Right lobe of liver (tissue), 6 donors: Measurements from ENCODE around the gene PHYH. TPM values are rescaled to one million over a fixed set of nuclear protein-coding genes. Genes with fewer than 3 reads are reported as not detected.

Experiments used
- ATAC-seq, 4 donors: fragments of 200-7000 bp; cut with Tn5 transposase; one replicate each; pipeline ENCODE4 v1.9.1; 2020; ENCODE audit warnings: mild to moderate bottlenecking in 4 of 4, moderate library complexity in 4 of 4
- DNase-seq, 3 donors: peaks; one replicate each; pipeline ENCODE4 v3.0.0-alpha.2; 2020
- H3K27ac ChIP-seq, 3 donors: fragments of 200-600 bp; one replicate each; pipeline ENCODE4 v1.8.0; 2022
- H3K27me3 ChIP-seq, 2 donors: fragments of 200-600 bp; one replicate each; pipeline ENCODE4 v1.8.0; 2022
- H3K36me3 ChIP-seq, 4 donors: fragments of 200-600 bp; sonication (generic) in 1 of 4; one replicate each; pipeline versions ENCODE4 v1.5.1 to v1.8.0; 2017 to 2022; ENCODE audit warnings: control low read depth in 1 of 4
- H3K4me1 ChIP-seq, 4 donors: fragments of 200-600 bp; sonication (generic) in 1 of 4; one replicate each; pipeline versions ENCODE4 v1.5.1 to v1.8.0; 2017 to 2022; ENCODE audit warnings: control low read depth in 1 of 4
- H3K4me3 ChIP-seq, 3 donors: fragments of 200-600 bp; one replicate each; pipeline ENCODE4 v1.8.0; 2022
- H3K9me3 ChIP-seq, 4 donors: fragments of 200-600 bp; sonication (generic) in 1 of 4; one replicate each; pipeline versions ENCODE4 v1.5.1 to v1.8.0; 2017 to 2022; ENCODE audit warnings: control low read depth in 1 of 4
- POLR2A ChIP-seq: fragments of 450-650 bp; IDR thresholded peaks from one replicate; pipeline ENCODE4 v1.6.1; 2017; ENCODE audit warnings: antibody characterized with exemption, mild to moderate bottlenecking
- WGBS: methylation state at CpG from one replicate; pipeline ENCODE4 v1.1.6; 2018; ENCODE audit warnings: low coverage, low lambda C conversion rate; ENCODE audit not compliant: insufficient coverage; ENCODE audit errors: missing lambda C conversion rate; 5-methylcytosine and 5-hydroxymethylcytosine counted together
- intact Hi-C, 2 donors: fragments of 100-400 bp; cut with DNase I; formaldehyde crosslinking; loops; one replicate each; pipeline versions ENCODE4 v1.11.2 to v1.14.1; 2022
- total RNA-seq, 6 experiments: library from RNA; depleted of rRNA in 2 of 6; stranded (reverse); fragments of >200 nt in 2 of 6; fragmentation: NEBNext Ultra II Directional in 3 of 6; extraction: Animal tissue kit (Norgen Biotek cat#: 25700) in 3 of 6; gene quantifications; one replicate each; pipeline versions ENCODE4 v1.1.0 to v1.2.4, GENCODE V29; 2016 to 2023
- TF ChIP-seq, protein P1 (sequence below), 4 donors: fragments of 200-600 bp in 3 of 4; fragments of 450-650 bp in 1 of 4; IDR thresholded peaks; one replicate each; pipeline versions ENCODE4 v1.5.1 to v1.8.0; 2016 to 2022; ENCODE audit warnings: antibody characterized with exemption in 4 of 4, mild to moderate bottlenecking in 2 of 4
- donor health status: DM: no; HTN: yes; CAD: no.
- donor health status: DM: no; HTN: no; CAD: no.
- donor health status: DM: no; HTN: no; CAD: no.
- donor health status: DM: no; HTN: yes; CAD: no.
- donor health status: DM: no; HTN: yes; CAD: no.

PHYH gene
- total RNA-seq, 6 experiments from 2014 or later: 76.8 to 204 (median 141) TPM

DNA sequence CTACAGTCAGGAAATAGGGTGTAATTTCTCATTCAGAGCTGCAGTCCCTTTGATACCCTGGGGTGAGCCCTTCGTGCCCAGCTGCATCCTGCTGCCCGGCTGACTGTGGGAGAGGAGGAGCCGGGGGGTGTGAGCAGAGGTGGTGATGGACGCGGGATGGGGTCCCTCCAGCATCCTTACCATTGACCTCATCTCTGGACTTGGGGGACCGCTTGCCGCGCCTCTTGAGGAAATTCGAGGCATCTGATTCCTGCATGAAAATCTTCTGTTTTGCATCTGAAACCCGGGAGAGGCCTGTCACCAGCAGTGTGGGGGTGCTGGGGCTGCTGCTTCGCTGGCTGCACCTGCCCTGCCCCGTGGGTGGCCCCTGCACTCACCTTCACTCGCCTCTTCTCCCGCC, 66.5 kb downstream of the PHYH start:
- no peaks in the 10 kb centered on the region for H3K9me3 ChIP-seq
- H3K27ac ChIP-seq: no peak overlapping the region
- H3K36me3 ChIP-seq: no peaks in the 10 kb centered on the region
- 55% methylated on average over 5 of the region's 14 CpGs for WGBS
- DNase-seq: no peak
- H3K4me1 ChIP-seq: no peaks in the 10 kb centered on the region
- H3K27me3 ChIP-seq: no peaks in the 10 kb centered on the region
- TF ChIP-seq, protein P1, sequence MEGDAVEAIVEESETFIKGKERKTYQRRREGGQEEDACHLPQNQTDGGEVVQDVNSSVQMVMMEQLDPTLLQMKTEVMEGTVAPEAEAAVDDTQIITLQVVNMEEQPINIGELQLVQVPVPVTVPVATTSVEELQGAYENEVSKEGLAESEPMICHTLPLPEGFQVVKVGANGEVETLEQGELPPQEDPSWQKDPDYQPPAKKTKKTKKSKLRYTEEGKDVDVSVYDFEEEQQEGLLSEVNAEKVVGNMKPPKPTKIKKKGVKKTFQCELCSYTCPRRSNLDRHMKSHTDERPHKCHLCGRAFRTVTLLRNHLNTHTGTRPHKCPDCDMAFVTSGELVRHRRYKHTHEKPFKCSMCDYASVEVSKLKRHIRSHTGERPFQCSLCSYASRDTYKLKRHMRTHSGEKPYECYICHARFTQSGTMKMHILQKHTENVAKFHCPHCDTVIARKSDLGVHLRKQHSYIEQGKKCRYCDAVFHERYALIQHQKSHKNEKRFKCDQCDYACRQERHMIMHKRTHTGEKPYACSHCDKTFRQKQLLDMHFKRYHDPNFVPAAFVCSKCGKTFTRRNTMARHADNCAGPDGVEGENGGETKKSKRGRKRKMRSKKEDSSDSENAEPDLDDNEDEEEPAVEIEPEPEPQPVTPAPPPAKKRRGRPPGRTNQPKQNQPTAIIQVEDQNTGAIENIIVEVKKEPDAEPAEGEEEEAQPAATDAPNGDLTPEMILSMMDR (IDR thresholded peaks at IDR 0.05): no peak
- TF ChIP-seq POLR2A: no peak
- no peak for ATAC-seq
- intact Hi-C loops: no loop called here
- no peak overlapping the region for H3K4me3 ChIP-seq

DNA sequence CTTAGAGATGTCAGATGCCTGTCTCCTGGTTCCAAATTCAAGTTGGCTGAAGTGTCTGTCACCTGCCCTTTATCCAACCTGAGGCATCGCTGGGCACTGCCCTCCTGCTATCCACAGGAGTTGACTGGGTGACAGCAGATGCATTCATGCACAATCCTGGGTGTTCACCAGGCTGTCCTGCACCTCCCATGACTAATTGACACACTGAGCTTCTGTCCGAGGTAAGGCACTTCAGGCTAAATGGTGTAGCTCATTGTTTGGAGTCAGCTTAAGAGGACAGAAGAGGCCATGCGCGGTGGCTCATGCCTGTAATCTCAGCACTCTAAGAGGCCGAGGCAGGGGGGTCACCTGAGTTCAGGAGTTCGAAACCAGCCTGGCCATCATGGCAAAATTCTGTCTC, 68.1 kb downstream of the PHYH start:
- no peaks in the 10 kb centered on the region for H3K4me1 ChIP-seq
- no peaks in the 10 kb centered on the region for H3K27me3 ChIP-seq
- WGBS: 40% methylated on average over 1 of the region's 6 CpGs
- intact Hi-C loops: no loop called here
- TF ChIP-seq, protein P1 (IDR thresholded peaks at IDR 0.05): no peak
- no peak for TF ChIP-seq POLR2A
- ATAC-seq: no peak
- no peak overlapping the region for H3K27ac ChIP-seq
- DNase-seq: peak in 1 of 3 donors; percentile 21
- H3K4me3 ChIP-seq: no peak overlapping the region
- no peaks in the 10 kb centered on the region for H3K36me3 ChIP-seq
- no peaks in the 10 kb centered on the region for H3K9me3 ChIP-seq

DNA sequence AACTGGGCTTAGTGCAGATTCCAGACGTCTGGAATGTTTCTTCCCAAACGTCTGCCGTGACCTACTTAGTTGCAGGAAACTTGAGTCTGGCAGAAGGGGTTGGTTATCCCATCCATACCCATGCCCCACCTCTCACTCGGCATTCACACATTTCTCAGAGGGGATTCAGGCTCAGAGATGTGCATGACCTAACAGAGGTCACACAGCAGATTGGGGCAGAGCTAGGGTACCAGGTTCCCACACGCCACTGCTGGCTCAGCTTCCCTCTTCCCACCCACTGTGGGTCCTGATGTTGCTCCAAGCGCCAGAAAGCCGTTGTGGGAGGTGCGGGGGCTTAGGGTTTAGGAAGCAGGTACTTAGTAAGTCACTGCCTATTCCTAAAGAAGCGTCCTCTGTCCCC, 68.7 kb downstream of the PHYH start:
- TF ChIP-seq, protein P1 (IDR thresholded peaks at IDR 0.05): no peak
- 63% methylated on average over 7 of the region's 9 CpGs for WGBS

More for the DNA sequence above, 68.7 kb downstream of the PHYH start:
- no peak overlapping the region for H3K27ac ChIP-seq
- ATAC-seq (no peak), DNase-seq (peak in 1 of 3 donors; percentile 29)
- no peaks in the 10 kb centered on the region for H3K36me3 ChIP-seq
- intact Hi-C loops: no loop called here
- no peaks in the 10 kb centered on the region for H3K27me3 ChIP-seq
- H3K4me3 ChIP-seq: no peak overlapping the region
- H3K9me3 ChIP-seq: no peaks in the 10 kb centered on the region
- H3K4me1 ChIP-seq: no peaks in the 10 kb centered on the region

Other genes starting within 250 kb of the PHYH start
- gene OPTN, start 199.9 kb downstream of the PHYH start, total RNA-seq: 10 to 100 TPM; 30.4 to 70.7 (median 36.9) TPM
- 1 to 10 TPM in 2 of 6 experiments, under 1 TPM in 3, not detected in 1; 0.05 to 6.4 (median 0.64) TPM for gene MCM10, start 138.5 kb downstream of the PHYH start, total RNA-seq
- not detected for gene UCMA, start 65.7 kb downstream of the PHYH start, total RNA-seq
- 10 to 100 TPM; 25.4 to 32.1 (median 29.3) TPM for gene SEPHS1, start 48.2 kb upstream of the PHYH start, total RNA-seq
- 10 to 100 TPM; 14.5 to 21.5 (median 15.6) TPM for gene BEND7, start 228.9 kb upstream of the PHYH start, total RNA-seq